ENCODE data around the gene SLC22A2.

DNA sequence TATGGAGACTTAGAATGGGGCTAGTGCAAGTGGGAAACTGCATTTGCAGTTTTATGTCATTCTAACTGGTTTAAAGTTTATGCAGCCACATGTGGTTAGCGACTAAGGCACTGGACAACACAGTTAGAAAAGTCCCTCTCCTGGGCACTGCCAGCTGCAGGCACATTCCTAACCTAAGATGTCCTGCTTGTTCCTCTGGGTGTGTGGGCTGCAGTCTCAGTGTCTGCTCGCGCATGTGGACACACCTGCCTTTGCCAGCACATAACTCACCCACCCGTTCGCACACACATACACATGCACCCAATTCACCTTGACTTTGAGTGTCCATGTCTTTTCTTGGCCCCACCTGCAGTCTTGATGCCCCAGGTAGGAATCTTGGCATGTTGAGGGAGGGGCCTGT is 18.5 kb upstream of the SLC22A2 start:
- TF ChIP-seq, protein P1, sequence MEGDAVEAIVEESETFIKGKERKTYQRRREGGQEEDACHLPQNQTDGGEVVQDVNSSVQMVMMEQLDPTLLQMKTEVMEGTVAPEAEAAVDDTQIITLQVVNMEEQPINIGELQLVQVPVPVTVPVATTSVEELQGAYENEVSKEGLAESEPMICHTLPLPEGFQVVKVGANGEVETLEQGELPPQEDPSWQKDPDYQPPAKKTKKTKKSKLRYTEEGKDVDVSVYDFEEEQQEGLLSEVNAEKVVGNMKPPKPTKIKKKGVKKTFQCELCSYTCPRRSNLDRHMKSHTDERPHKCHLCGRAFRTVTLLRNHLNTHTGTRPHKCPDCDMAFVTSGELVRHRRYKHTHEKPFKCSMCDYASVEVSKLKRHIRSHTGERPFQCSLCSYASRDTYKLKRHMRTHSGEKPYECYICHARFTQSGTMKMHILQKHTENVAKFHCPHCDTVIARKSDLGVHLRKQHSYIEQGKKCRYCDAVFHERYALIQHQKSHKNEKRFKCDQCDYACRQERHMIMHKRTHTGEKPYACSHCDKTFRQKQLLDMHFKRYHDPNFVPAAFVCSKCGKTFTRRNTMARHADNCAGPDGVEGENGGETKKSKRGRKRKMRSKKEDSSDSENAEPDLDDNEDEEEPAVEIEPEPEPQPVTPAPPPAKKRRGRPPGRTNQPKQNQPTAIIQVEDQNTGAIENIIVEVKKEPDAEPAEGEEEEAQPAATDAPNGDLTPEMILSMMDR (IDR thresholded peaks at IDR 0.05), result no peak
- no peak for TF ChIP-seq POLR2A (IDR thresholded peaks at IDR 0.05)

Measured in lower leg skin (tissue), 3 donors.